K562 (cell line): ENCODE measurements around the gene RUVBL1. TPM values are rescaled to one million over a fixed set of nuclear protein-coding genes. Genes with fewer than 3 reads are reported as not detected.
A peak's percentile ranks its signal among the peaks of the same experiment; 100 is the strongest.

Source experiments
- CHD4 ChIP-seq: fragments of 200-600 bp; sonication (generic); IDR thresholded peaks from 3 replicates; pipeline ENCODE4 v1.6.1; 2012; ENCODE audit warnings: low read depth, mild to moderate bottlenecking, mixed read lengths, low read length, inconsistent platforms; ENCODE audit not compliant: insufficient read depth, insufficient replicate concordance, poor library complexity, severe bottlenecking
- HDGF ChIP-seq: fragments of 450-650 bp; IDR thresholded peaks from 2 replicates; pipeline ENCODE4 v1.6.1; 2016
- MTA1 ChIP-seq: fragments of 450-650 bp; IDR thresholded peaks from 2 replicates; pipeline ENCODE4 v1.6.1; 2017; ENCODE audit warnings: borderline replicate concordance
- NFATC3 ChIP-seq: fragments of 450-650 bp; IDR thresholded peaks from 2 replicates; pipeline ENCODE4 v1.6.1; 2017; ENCODE audit warnings: mild to moderate bottlenecking
- TCF7 ChIP-seq: sonication (generic); IDR thresholded peaks from 2 replicates; pipeline ENCODE4 v1.6.1; 2016; ENCODE audit warnings: antibody characterized with exemption, borderline replicate concordance
- ZEB2 ChIP-seq: fragments of 450-650 bp; IDR thresholded peaks from 2 replicates; pipeline ENCODE4 v1.6.1; 2016
- ZFP1 ChIP-seq: fragments of 450-650 bp; formaldehyde crosslinking; IDR thresholded peaks from 2 replicates; pipeline ENCODE4 v1.4.0; 2020; ENCODE audit warnings: mild to moderate bottlenecking, mixed read lengths
- ZNF143 ChIP-seq: sonication (generic); formaldehyde crosslinking; IDR thresholded peaks from 2 replicates; pipeline ENCODE4 v1.9.0; 2022; ENCODE audit warnings: mild to moderate bottlenecking, missing genetic modification reagents
- polyA plus RNA-seq, 8 experiments: library from polyadenylated mRNA; depleted of rRNA in 4 of 8; stranded (reverse) in 5 of 8; unstranded in 3 of 8; fragments of >200 nt; fragmentation: Nextera tagmentation in 2 of 8; fragmentation: Illumina TruSeq in 1 of 8; extraction: Ambion mirVana in 2 of 8; extraction: Trizol in 1 of 8; gene quantifications; 2 replicates each; pipeline versions ENCODE4 v1.2.1 to v1.2.3, GENCODE V29; 2011 to 2014; ENCODE audit warnings: inconsistent platforms in 1 of 8, missing spikeins in 1 of 8
- total RNA-seq, 7 experiments: library from RNA; depleted of rRNA in 6 of 7; stranded (reverse); fragments of >200 nt in 6 of 7; fragmentation: Illumina TruSeq in 2 of 7; extraction: Trizol in 2 of 7; gene quantifications; 2 replicates each; pipeline versions ENCODE4 v1.2.1 to v1.2.3, GENCODE V29; 2011 to 2021; ENCODE audit warnings: low replicate concordance in 1 of 7
- TF ChIP-seq, protein P1 (sequence below), 2 experiments: fragments of 450-650 bp; IDR thresholded peaks; 2 replicates each; pipeline ENCODE4 v1.6.1; 2016
- TF ChIP-seq, protein P2 (sequence below): fragments of 250-450 bp; sonication (Bioruptor Pico); IDR thresholded peaks from 2 replicates; pipeline ENCODE4 v1.4.0; 2020
- TF ChIP-seq, protein P3 (sequence below): fragments of 450-650 bp; IDR thresholded peaks from 2 replicates; pipeline ENCODE4 v1.6.1; 2017; ENCODE audit warnings: antibody characterized with exemption, mild to moderate bottlenecking
- TF ChIP-seq, protein P4 (sequence below), 2 experiments: fragments of 450-650 bp; IDR thresholded peaks; 2 replicates each; pipeline ENCODE4 v1.6.1; 2016; ENCODE audit warnings: mild to moderate bottlenecking in 2 of 2, borderline replicate concordance in 1 of 2, low read depth in 1 of 2, moderate library complexity in 1 of 2

RUVBL1 gene
- total and polyA plus RNA-seq, 9 of the 15 experiments (the other 6 are each of a cell fraction or from before 2014, with no cell fraction given), result 20.7 to 147 (median 113) TPM

DNA sequence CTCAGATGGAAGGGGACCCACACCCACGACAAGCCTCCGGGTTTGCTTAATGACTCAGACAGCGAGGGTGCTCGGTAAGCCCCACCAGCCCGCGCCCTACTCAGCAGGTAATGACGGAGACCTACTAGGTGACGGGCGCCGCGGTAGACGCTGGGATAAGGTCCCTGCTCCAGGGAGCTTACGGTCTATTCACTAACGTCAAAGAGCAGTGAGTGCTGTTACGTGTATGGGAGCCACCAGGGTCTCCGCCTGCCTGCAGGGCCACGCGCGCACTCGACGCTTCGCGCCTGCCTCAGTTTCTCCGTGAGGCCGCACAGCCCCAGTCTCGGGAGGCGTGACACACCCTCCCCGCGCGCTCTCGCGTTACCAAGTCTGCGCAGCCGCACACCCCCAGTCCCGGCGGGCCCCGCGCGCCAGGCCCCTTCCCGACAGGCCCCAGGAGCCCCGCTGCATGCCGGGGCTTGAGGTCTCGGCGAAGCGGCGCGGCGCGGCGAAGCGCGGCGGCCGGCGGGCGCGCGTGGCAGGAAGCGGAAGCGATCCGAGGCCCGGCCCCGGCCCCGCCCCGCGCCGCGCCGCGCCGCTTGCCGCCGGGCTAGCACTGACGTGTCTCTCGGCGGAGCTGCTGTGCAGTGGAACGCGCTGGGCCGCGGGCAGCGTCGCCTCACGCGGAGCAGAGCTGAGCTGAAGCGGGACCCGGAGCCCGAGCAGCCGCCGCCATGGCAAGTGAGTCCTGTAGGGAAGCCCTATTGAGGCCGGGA lies 71.6 kb downstream of the RUVBL1 start, which contains the start of gene SEC61A1 (continued):
- TF ChIP-seq, protein P1, sequence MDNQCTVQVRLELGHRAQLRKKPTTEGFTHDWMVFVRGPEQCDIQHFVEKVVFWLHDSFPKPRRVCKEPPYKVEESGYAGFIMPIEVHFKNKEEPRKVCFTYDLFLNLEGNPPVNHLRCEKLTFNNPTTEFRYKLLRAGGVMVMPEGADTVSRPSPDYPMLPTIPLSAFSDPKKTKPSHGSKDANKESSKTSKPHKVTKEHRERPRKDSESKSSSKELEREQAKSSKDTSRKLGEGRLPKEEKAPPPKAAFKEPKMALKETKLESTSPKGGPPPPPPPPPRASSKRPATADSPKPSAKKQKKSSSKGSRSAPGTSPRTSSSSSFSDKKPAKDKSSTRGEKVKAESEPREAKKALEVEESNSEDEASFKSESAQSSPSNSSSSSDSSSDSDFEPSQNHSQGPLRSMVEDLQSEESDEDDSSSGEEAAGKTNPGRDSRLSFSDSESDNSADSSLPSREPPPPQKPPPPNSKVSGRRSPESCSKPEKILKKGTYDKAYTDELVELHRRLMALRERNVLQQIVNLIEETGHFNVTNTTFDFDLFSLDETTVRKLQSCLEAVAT (IDR thresholded peaks at IDR 0.05), result no peak
- TF ChIP-seq MTA1, result 0 out of 2 replicates have a peak, but pooled peaks have one; percentile 21
- no peak for TF ChIP-seq NFATC3
- TF ChIP-seq, protein P2, sequence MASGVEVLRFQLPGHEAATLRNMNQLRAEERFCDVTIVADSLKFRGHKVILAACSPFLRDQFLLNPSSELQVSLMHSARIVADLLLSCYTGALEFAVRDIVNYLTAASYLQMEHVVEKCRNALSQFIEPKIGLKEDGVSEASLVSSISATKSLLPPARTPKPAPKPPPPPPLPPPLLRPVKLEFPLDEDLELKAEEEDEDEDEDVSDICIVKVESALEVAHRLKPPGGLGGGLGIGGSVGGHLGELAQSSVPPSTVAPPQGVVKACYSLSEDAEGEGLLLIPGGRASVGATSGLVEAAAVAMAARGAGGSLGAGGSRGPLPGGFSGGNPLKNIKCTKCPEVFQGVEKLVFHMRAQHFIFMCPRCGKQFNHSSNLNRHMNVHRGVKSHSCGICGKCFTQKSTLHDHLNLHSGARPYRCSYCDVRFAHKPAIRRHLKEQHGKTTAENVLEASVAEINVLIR (CRISPR knock-in tag), result no peak
- no peak for TF ChIP-seq HDGF
- TF ChIP-seq ZEB2, result no peak
- TF ChIP-seq, protein P3, sequence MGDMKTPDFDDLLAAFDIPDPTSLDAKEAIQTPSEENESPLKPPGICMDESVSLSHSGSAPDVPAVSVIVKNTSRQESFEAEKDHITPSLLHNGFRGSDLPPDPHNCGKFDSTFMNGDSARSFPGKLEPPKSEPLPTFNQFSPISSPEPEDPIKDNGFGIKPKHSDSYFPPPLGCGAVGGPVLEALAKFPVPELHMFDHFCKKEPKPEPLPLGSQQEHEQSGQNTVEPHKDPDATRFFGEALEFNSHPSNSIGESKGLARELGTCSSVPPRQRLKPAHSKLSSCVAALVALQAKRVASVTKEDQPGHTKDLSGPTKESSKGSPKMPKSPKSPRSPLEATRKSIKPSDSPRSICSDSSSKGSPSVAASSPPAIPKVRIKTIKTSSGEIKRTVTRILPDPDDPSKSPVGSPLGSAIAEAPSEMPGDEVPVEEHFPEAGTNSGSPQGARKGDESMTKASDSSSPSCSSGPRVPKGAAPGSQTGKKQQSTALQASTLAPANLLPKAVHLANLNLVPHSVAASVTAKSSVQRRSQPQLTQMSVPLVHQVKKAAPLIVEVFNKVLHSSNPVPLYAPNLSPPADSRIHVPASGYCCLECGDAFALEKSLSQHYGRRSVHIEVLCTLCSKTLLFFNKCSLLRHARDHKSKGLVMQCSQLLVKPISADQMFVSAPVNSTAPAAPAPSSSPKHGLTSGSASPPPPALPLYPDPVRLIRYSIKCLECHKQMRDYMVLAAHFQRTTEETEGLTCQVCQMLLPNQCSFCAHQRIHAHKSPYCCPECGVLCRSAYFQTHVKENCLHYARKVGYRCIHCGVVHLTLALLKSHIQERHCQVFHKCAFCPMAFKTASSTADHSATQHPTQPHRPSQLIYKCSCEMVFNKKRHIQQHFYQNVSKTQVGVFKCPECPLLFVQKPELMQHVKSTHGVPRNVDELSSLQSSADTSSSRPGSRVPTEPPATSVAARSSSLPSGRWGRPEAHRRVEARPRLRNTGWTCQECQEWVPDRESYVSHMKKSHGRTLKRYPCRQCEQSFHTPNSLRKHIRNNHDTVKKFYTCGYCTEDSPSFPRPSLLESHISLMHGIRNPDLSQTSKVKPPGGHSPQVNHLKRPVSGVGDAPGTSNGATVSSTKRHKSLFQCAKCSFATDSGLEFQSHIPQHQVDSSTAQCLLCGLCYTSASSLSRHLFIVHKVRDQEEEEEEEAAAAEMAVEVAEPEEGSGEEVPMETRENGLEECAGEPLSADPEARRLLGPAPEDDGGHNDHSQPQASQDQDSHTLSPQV, result peak; percentile 68; the same call in 1 of the 2 replicates
- TF ChIP-seq TCF7, result no peak
- no peak for TF ChIP-seq CHD4
- TF ChIP-seq ZFP1 (CRISPR knock-in tag), result no peak
- TF ChIP-seq, protein P4, sequence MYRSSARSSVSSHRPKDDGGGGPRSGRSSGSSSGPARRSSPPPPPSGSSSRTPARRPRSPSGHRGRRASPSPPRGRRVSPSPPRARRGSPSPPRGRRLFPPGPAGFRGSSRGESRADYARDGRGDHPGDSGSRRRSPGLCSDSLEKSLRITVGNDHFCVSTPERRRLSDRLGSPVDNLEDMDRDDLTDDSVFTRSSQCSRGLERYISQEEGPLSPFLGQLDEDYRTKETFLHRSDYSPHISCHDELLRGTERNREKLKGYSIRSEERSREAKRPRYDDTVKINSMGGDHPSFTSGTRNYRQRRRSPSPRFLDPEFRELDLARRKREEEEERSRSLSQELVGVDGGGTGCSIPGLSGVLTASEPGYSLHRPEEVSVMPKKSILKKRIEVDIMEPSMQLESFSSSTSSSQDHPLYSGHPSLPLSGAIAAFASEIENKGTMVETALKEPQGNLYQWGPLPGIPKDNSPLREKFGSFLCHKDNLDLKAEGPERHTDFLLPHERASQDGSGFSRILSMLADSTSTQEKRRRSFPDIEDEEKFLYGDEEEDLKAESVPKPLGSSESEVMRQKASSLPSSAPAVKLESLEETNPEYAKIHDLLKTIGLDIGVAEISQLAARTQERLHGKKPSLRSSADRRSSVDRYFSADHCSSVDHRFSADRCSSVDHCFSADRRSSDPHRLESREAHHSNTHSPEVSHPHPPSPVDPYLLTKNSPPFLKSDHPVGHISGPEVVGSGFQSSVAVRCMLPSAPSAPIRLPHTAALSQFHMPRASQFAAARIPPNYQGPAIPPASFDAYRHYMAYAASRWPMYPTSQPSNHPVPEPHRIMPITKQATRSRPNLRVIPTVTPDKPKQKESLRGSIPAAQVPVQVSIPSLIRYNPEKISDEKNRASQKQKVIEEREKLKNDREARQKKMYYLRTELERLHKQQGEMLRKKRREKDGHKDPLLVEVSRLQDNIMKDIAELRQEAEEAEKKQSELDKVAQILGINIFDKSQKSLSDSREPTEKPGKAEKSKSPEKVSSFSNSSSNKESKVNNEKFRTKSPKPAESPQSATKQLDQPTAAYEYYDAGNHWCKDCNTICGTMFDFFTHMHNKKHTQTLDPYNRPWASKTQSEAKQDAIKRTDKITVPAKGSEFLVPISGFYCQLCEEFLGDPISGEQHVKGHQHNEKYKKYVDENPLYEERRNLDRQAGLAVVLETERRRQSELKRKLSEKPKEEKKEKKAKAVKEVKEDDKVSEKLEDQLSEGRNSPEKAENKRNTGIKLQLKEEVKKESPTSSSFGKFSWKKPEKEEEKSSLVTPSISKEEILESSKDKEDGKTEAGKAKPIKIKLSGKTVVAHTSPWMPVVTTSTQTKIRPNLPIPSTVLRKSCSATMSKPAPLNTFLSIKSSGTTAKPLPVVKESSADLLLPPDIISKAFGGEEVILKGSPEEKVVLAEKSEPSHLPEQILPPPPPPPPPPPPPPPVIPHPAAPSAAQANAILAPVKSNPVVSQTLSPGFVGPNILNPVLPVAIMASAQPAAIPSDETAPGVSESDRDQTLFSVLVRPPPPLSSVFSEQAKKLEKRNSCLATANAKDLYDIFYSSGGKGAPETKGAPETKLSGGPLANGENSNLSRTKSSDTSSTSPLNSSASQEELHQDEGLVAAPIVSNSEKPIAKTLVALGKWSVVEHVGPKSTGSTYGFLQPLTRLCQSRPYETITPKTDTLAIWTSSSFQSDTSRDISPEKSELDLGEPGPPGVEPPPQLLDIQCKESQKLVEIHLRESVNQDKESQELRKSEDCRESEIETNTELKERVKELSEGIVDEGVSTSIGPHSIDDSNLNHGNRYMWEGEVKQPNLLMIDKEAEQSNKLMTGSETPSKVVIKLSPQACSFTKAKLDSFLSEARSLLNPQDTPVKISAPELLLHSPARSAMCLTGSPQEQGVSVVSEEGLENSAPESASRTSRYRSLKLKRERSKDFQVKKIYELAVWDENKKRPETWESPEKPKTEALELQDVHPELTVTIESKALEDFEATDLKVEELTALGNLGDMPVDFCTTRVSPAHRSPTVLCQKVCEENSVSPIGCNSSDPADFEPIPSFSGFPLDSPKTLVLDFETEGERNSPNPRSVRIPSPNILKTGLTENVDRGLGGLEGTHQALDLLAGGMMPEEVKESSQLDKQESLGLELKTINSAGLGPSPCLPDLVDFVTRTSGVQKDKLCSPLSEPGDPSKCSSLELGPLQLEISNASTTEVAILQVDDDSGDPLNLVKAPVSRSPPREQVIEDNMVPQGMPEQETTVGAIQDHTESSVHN (IDR thresholded peaks at IDR 0.05; ENCODE audit: borderline replicate concordance in 1 of 2, low read depth in 1 of 2), result no peak
- peak; percentile 76 for TF ChIP-seq ZNF143
